HL-60/S4 treated with retinoic acid at 250 ng/mL for 4 days and 3 days (cell line): ENCODE data around the gene ZNF823.
"Not testable (repeated sequence)": the region's sequence is repeated elsewhere in the genome, so short reads cannot be mapped to it uniquely, and the experiment has no call there.

ENCODE experiments used
- in situ Hi-C: fragments of 300-500 bp; cut with MboI; formaldehyde crosslinking; loops from 2 replicates; pipeline ENCODE4 v1.7.0; 2022; ENCODE audit warnings: low sequenced_read_pairs

The ZNF823 gene

DNA sequence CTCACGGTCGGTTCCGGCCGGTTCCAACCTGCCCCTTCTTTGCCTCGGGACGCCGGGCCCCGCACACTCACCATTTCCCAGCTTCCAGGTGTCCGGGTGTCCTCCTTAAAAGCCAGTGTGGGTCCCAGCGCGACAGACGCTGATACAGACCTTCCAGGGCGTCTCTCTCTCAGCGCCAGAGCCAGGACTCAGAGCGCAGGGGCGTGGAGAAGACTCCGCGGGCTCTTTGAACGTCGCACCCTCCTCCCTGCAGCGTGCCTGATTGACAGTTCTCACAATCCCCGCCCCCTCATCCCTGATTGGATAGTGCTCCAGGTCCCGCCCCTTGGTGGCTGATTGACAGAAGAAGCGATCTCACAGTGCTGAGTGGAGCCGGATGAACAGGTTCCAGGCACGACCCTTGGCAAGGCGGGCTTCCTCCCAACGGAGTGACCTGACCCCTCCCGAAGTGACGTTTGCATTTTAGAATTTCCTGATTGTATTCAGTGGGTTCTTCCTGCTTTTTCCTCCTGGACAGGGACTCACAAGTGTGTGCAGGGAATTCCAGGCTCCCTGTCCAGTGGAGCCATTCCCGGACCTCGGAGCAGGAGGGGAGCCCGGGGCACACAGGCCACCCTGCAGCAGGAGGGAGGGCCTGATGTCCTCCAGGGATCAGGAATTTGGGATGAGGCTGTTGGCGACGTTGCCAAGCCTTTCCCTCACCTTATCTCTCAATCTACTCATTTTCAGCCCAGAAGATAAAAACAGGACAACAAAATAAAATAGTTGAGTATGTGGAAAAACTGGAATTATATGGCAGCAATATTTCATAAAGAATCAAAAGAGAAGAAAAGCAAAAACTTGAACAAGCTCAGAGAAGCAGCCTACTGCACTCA is at the start of gene ZNF823:
Gene ZNF823 (minus strand): TSS at position 201 of the 875 bp plus-strand sequence. CDS start 127 bp downstream, at position 74.
- in situ Hi-C loops, result no loop called here

DNA sequence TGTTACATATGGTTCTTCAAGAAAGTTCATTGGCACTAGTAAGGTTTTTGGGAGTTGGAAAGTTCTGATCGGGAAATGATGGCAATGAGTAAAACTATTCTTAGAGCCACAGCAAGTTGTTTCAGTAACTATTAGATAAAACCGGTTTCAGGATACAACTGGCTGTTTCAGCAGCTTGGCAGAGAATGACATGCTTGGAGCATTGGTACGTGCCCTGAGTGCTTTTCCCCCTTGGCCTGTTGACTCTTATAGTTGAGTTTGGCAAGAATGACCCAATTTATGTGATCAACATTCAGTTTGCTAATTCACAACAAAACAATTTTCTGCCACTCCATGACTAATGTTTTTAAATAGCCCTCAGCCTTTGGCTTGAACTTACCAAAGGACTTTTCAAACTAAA is 48.8 kb upstream of the ZNF823 start:
- in situ Hi-C loops, result no loop called here

GRCh38 chr19:11784356-11784755 is 45.6 kb upstream of the ZNF823 start:
- in situ Hi-C loops, result no loop called here

DNA sequence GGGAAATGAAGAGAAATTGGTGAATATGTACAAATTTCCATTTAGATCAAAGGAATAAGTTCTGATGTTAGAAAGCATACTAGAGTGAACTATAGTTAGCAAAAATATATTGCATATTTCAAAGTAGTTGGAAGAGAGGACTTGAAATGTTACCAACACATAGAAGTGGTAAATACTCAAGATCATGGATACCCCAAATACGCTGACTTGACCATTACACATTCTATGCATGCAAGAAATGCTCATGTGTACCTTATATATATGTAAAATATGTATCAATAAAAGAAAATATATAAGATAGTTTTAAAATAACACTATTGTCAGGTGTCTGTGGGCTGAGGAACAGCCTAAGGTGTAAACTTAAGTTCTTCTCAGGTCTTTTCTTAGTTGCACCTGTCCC is 45.0 kb upstream of the ZNF823 start:
- in situ Hi-C loops, result no loop called here

GRCh38 chr19:11781295-11782057 is 42.7 kb upstream of the ZNF823 start:
- in situ Hi-C loops, result no loop called here

GRCh38 chr19:11780431-11781020 is 41.8 kb upstream of the ZNF823 start:
- in situ Hi-C loops, result no loop called here

- in situ Hi-C loops, result not testable (repeated sequence)
Measured at GRCh38 chr19:11776669-11777068, 37.9 kb upstream of the ZNF823 start.

DNA sequence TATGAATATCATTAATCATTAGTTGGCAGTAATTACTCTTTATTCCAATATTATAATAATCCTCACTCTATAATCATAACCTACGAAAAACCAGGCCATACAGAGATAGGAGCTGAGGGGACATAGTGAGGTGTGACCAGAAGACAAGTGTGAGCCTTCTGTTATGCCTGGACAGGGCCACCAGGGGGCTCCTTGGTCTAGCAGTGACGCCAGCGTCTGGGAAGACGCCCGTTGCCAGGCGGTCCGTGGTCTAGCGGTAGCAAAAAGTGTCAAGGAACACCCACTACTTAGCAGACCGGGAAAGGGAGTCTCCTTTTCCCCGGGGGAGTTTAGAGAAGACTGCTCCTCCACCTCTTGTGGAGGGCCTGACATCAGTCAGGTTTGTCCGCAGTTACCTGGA is 32.8 kb upstream of the ZNF823 start:
- in situ Hi-C loops, result not testable (repeated sequence)

DNA sequence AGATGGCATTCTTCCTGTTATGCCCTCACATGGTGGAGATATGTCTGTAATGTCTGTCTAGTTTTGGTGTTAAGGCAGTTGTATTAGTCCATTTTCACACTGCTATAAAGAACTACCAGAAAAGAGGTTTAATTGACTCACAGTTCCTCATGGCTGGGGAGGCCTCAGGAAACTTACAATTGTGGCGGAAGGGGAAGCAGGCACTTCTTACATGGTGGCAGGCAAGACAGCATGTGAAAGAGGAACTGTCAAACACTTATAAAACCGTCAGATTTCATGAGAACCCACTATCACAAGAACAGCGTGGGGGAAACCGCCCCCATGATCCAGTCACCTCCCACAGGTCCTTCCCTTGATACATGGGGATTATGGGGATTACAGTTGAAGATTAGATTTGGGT is 31.2 kb upstream of the ZNF823 start:
- in situ Hi-C loops, result no loop called here

DNA sequence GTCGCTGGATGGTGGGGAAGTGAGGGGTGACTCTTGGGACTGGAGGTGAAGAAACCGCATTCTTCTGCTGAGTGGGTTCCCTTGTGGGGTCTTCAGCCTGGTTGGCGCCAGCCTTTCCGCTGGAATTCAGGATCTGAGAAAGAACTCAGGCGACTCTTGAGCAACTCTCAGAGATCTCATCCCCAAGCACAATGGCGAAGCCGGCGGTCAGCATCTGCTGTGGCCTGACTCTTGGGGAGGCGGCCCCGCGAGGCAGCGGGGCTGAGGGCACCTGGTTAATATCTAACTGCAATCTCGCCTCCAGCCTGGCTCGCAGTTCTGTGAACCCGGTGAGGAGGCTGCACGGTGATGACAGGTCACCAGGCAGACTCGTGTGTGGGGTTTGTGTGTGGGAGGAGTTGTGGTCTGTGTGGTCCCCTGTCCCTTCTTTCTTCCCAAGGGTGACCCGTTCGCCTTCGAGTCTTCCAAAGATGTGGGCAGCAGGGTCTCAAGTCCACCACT is 28.9 kb upstream of the ZNF823 start:
- in situ Hi-C loops, result no loop called here

DNA sequence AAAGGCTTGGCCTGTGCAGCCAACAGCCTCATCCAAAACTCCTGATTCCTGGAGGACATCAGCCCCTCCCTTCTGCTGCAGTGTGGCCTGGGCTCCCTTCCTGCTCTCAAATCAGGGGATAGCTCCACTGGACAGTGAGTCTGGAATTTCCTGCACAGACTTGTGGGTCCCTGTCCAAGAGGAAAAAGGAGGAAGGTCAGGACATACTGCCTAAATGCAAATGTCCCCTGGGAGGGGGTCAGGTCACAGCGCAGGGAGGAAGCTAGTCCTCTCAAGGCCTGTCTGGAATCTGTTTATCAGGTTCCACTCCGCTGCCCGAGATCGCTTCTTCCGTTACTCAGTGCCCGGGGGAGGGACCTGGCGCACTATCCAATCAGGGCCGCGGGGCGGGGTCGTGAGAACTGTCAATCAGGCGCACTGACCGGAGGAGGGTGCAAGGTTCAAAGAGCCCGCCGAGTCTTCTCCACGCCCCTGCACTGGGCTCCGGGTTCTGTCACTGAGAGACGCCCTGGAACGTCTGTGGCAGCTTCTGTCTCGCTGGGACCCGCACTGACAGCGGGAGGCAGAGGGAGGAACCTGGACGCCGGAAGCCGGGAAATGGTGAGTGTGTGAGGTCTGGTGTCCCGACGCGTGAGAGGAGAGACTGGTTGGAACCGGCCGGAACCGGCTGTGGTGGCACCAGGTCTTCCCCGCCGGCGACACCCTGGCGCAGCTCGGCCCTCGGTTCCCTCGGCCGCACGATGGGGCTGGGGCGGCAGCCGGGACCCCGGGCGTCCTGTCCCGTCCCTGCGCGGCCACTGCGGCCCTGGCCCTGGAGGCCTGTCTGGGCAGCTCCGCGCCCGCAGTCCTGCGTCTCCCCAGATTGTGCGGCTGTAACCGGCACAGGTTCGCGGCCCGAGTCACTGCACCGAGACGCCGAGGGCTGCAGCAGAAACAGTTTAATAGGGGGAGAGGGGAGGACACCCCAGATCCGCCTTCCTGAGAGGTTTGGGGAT is 28.1 kb upstream of the ZNF823 start, which contains the start of gene ZNF441:
Gene ZNF441 (plus strand): TSS at position 404 of the 995 bp plus-strand sequence. CDS start 194 bp downstream, at position 598.
- in situ Hi-C loops, result no loop called here

DNA sequence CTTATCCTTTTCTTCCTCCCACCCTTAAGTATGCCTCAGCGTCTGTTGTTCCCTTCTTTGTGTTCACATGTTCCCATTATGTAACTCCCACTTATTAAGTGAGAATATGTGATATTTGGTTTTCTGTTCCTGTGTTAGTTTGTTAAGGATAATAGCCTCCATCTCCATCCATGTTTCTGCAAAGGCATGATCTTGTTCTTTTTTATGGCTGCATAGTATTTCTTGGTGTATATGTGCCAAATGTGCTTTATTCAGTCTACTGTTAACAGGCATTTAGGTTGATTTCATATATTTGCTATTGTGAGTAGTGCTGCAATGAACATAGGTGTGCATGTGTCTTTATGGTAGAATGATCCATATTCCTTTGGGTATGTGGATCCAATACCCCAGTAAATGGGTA is 24.9 kb upstream of the ZNF823 start:
- in situ Hi-C loops, result no loop called here

- in situ Hi-C loops, result no loop called here
Measured at GRCh38 chr19:11763117-11763516, 24.4 kb upstream of the ZNF823 start.

- in situ Hi-C loops, result no loop called here
Measured at GRCh38 chr19:11759805-11760204, 21.1 kb upstream of the ZNF823 start.

DNA sequence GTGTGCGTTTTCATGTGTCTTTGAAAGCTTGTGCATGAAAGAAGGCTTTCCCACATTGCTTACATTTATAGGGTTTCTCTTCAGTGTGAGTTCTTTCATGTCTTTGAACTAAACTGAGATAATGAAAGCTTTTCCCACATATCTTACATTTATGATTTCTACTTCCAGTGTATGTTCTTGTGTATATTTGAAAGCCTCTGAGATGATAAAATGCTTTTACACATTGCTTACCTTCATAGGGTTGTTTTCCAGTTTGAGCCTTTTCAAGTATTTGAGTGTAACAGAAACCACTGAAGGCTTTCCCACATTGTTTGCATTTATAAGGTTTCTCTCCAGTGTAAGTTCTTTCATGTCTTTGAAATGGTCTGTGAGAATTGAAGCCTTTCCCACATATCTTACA is 18.2 kb upstream of the ZNF823 start:
- in situ Hi-C loops, result no loop called here

DNA sequence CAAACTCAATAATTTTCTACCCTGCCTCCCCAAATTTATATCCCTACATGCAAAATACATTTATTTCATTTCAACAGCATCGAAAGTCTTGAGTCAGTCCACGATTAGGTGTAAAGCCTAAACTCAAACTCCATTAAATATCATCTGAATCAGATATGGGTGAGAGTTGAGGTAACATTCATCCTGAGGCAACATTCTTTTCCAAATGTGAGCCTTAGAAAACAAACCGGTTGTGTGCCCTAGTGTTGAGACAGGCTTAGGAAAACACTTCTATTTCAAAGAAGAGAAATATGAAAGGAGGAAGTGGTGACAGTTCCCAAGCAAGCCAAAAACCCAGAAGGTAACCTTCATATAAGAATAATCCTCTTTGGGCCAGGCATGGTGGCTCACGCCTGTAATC is 15.9 kb upstream of the ZNF823 start:
- in situ Hi-C loops, result no loop called here

DNA sequence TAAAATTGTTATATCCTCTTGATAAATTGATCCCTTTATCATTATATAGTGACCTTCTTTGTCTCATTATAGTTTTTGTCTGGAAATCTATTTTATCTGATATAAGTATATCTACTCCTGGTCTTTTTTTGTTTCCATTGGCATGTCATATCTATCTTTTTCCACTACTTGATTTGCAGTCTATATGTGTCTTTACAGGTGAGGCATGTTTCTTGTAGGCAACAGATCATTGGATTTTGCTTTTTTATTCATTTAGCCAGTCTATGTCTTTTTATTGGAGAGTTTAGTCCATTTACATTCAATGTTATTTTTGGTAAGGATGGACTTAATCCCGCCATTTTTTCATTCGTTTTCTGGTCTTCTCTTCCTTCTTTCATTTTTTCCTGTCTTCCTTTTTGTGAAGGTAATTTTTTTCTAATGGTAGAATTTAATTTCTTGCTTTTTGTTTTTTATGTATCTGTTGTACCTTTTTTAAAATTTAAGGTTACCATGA is 13.5 kb upstream of the ZNF823 start:
- in situ Hi-C loops, result no loop called here

- in situ Hi-C loops, result no loop called here
Measured at GRCh38 chr19:11749751-11750150, 11.0 kb upstream of the ZNF823 start.

DNA sequence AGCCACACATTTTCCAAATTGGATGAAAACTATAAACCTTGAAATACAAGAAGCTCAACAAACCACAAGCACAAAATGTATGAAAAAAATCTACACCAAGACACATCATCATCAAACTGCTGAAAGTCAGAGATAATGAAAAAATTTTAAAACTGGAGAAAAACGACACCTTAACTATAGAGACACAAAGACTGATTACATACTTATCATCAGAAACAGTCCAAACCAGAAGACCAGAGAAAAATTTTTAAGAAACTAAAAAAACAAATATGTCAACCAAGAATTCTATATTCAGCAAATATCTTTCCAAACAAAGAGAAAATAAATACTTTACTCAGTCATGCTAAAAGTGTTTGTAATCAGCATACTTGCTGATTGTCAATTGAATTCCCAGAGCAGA is 8.5 kb upstream of the ZNF823 start:
- in situ Hi-C loops, result no loop called here

GRCh38 chr19:11745869-11746268 is 7.1 kb upstream of the ZNF823 start:
- in situ Hi-C loops, result no loop called here
